Mononuclear cell (primary cell): ENCODE results near the gene ALKBH7. TPM values are rescaled to one million over a fixed set of nuclear protein-coding genes. Genes with fewer than 3 reads are reported as not detected.
"Not testable (repeated sequence)": the region's sequence is repeated elsewhere in the genome, so short reads cannot be mapped to it uniquely, and the experiment has no call there.

Experiments
- H3K27me3 ChIP-seq: 2 replicates; pipeline ENCODE4 v1.6.0; 2011; ENCODE audit warnings: low read length, control low read depth; ENCODE audit not compliant: insufficient read depth
- H3K4me1 ChIP-seq: 2 replicates; pipeline ENCODE4 v1.5.1; 2011; ENCODE audit warnings: mild to moderate bottlenecking, low read length, control low read depth; ENCODE audit not compliant: insufficient read depth
- H3K4me3 ChIP-seq: 2 replicates; pipeline ENCODE4 v1.5.1; 2011; ENCODE audit warnings: mild to moderate bottlenecking, low read length, moderate library complexity
- H3K9me3 ChIP-seq: 2 replicates; pipeline ENCODE4 v1.5.1; 2011; ENCODE audit warnings: low read depth, mild to moderate bottlenecking, control low read depth, low read length
- total RNA-seq: library from RNA; depleted of rRNA; stranded (reverse); fragments of >200 nt; gene quantifications from one replicate; pipeline ENCODE4 v1.2.3, GENCODE V29; 2012

The ALKBH7 gene
- total RNA-seq, 1 donor = 45.4 TPM

DNA sequence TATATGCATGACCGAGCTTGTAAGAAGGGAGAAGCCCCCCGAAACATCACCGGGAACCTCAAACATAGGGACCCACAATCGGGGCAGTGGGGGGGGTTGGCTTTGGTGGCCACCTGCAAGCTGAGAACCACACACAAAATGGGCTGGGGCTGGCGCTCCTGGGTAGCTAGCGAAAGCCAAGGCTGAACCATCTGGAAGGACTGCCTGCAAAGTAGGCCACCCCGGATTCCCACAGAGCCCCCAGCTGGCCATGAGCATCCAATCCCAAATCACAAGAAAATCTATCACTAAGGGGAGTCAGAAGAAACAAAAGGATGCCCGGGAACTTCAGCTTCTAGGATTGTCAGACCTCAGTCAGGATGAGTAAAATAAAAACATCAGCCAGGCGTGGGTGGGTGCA, 5.9 kb downstream of the ALKBH7 start:
- H3K4me3 ChIP-seq = no peak overlapping the region
- H3K27me3 ChIP-seq = no peaks in the 10 kb centered on the region
- H3K9me3 ChIP-seq = no peaks in the 10 kb centered on the region
- H3K4me1 ChIP-seq = peaks cover 7% of the 10 kb centered on the region

GRCh38 chr19:6379744-6380143, 7.2 kb downstream of the ALKBH7 start:
- Histone ChIP-seq H3K9me3 (no peaks in the 10 kb centered on the region), H3K4me1 (no peaks in the 10 kb centered on the region), H3K27me3 (no peaks in the 10 kb centered on the region), H3K4me3 (no peak overlapping the region)

- Histone ChIP-seq H3K27me3 (no peaks in the 10 kb centered on the region), H3K9me3 (no peaks in the 10 kb centered on the region), H3K4me3 (no peak overlapping the region), H3K4me1 (no peaks in the 10 kb centered on the region)
Observed at GRCh38 chr19:6381030-6381750, 8.6 kb downstream of the ALKBH7 start.

DNA sequence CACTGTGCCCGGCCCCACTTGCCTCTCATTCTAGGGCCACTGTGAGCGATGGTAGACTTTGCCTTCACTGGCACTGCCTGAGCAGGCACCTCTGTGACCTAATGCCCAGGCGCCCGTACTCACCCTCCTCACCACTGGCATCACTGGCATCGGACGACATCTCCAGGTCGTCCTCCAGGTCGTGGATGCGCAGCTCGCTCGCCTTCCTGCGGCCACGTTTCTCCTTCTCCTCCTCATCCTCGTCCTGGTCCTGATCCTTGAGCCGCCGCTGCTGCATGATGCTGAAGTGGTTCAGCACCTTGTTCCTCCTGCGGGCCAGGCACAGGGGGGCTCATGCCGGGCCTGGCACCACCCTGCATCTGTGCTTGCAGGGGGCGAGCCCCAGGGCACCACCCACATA, 10.6 kb downstream of the ALKBH7 start:
- no peak overlapping the region for H3K4me3 ChIP-seq

GRCh38 chr19:6384381-6384780, 11.8 kb downstream of the ALKBH7 start:
- Histone ChIP-seq H3K27me3 (no peaks in the 10 kb centered on the region), H3K4me3 (no peak overlapping the region), H3K9me3 (no peaks in the 10 kb centered on the region), H3K4me1 (no peaks in the 10 kb centered on the region)

More for the DNA sequence above, 10.6 kb downstream of the ALKBH7 start:
- Histone ChIP-seq H3K9me3 (no peaks in the 10 kb centered on the region), H3K4me1 (no peaks in the 10 kb centered on the region), H3K27me3 (no peaks in the 10 kb centered on the region)

DNA sequence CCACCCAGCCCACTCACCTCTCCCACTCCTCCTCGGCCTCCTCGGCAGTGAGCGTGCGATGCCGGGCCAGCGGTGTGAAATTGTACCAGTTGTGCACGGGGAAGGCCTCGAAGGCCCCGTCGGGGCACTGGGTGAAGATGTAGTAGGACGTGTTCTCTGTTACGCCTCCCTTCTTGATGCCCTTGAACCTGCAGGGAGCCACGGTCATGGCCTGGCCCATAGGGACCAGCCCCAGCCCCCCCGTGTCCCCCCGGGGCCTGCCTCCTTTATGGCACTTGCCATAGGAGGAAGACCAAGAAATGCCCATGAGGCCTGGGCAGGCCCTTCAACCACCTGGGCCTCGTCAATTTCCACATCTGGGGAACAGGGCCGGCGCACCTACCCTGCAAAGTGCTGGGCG, 14.8 kb downstream of the ALKBH7 start:
- Histone ChIP-seq H3K9me3 (no peaks in the 10 kb centered on the region), H3K27me3 (no peaks in the 10 kb centered on the region), H3K4me3 (no peak overlapping the region), H3K4me1 (peaks cover 9% of the 10 kb centered on the region)

DNA sequence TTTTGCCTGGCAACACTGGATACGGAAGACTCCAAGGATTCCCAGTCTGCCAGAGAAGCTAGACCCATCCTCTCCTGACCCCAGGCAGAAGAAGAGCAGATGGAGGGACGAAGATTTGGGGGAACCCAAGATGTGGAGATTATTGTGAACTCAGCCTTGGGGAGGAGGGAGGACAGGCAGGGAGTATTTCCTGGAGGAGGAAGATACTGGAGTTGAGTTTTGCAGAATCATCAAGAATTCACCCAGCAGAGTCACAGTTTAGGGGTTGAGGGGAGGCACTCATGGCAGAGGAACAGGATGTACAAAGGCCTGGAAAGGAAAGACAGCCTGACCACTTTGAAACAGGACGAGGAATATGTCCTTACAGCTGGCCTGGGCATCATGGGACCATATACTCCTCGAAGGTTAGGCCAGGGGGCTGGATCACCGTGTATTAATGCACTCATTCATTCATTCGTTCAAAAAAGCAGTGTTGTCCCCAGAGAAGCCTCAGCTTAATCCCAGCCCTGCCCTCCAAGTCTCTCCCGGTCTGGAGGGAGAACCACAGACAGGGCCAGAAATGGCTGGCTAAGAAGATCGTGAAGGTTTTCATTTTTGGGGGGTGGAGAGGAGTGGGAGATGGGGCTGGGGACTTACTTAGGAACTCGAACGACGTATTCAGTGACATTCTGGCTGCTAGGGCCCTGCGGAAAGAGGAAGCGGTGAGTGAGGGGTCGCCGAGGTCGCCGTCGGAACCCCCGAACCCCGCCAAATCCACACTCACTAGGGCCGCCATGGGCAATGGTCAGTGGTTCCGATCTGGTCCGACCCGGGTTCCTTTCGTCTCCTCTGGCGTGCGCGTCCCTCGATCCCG, 19.9 kb downstream of the ALKBH7 start:
- no peaks in the 10 kb centered on the region for H3K9me3 ChIP-seq
- peaks cover 19% of the 10 kb centered on the region for H3K4me1 ChIP-seq
- H3K27me3 ChIP-seq = no peaks in the 10 kb centered on the region
- peak overlapping the region; percentile 88 for H3K4me3 ChIP-seq

DNA sequence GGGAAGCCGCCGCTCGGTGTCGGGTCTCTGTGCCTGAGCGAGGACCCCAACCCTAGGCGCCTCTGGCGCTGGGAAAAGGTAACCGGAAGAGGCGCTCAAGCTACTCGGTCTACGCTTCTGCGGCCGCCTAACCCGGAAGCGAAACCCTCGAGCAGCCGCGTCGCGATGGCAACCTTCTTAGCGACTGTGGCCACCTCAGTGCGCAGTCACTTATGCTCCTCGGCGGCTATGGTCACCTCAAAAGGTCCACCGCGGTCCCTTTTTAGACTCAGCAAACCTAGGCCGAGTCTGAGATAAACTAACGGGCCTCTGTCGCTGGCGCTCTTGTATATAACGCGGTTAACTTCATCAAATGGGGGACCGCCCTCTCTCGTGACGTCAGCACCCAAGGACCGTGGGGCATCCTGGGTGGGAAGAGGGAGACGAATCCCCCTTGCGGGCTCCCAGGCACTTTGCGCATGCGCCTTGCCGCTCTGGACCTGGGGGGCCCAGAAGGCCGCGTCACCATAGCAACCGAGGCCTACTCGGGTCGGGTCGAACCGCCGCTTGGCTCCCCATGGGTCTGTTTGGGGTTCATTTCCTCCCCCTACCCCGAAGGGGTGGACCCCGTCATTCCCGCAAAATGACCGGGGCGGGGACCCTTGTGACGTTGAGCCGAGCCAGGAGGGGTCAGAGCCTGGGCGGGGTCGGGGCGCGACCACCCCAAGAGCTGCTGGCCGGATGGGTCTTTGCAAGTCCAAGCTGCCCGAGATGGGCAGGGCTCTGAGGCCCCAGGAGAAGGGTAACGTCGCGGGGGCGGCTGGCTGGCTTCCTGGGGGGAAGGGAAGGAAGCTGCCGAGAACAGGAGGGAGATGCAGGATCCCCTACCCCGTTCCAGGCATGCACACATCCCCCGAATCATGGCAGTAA, 20.7 kb downstream of the ALKBH7 start, which contains the start of gene GTF2F1:
Gene GTF2F1, minus strand, starts transcription at position 91 of the 909 bp plus-strand sequence. CDS start 169 bp downstream, outside the sequence.
- H3K9me3 ChIP-seq = no peaks in the 10 kb centered on the region
- H3K4me1 ChIP-seq = peaks cover 19% of the 10 kb centered on the region
- H3K27me3 ChIP-seq = no peaks in the 10 kb centered on the region
- H3K4me3 ChIP-seq = peak within 1 kb of the TSS; percentile 88

DNA sequence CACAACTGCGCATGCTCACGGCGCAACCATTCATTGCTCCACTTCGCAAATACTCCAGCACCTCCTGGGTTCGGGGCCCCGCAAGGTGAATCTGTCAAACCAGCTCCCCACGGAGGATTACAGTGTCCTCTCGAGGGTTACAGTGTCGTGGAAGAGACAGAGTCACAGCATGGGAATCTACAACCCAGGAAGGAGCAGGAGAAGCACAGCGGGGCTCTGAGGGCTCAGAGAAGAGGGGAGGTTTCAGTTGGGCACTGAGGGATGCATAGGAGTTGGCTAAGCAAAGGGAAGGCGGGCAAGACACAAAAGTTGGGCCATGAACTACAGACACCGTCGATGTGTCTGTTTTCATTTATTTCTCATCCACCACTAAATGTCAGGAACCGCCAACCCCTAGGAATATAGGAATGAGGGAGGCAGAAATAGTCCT, 21.4 kb downstream of the ALKBH7 start:
- Histone ChIP-seq H3K27me3 (no peaks in the 10 kb centered on the region), H3K9me3 (no peaks in the 10 kb centered on the region), H3K4me1 (peaks cover 19% of the 10 kb centered on the region), H3K4me3 (peak overlapping the region; percentile 88)

GRCh38 chr19:6394831-6395230, 22.2 kb downstream of the ALKBH7 start:
- Histone ChIP-seq H3K4me1 (peaks cover 19% of the 10 kb centered on the region), H3K9me3 (no peaks in the 10 kb centered on the region), H3K4me3 (no peak overlapping the region), H3K27me3 (no peaks in the 10 kb centered on the region)

DNA sequence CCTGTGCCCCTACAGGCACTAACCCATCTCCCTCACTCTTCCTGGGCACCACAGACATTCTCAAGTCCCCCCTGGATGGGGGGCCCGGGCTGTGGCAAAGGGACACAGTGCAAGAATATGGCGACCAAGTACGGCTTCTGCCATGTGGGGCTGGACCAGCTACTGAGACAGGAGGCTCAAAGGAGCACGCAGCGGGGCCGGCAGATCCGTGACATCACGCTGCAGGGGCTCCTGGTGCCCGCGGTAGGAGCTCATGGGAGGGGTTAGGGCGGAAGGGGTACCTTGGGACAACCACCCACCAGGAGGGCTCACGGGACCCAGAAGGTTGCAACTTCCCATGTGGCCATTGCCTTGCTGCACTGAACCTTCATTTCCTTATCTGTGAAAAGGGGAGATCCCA, 23.7 kb downstream of the ALKBH7 start:
- H3K4me1 ChIP-seq = peaks cover 19% of the 10 kb centered on the region
- no peak overlapping the region for H3K4me3 ChIP-seq
- H3K27me3 ChIP-seq = no peaks in the 10 kb centered on the region
- no peaks in the 10 kb centered on the region for H3K9me3 ChIP-seq

- H3K4me1 ChIP-seq, H3K4me3 ChIP-seq, H3K9me3 ChIP-seq, H3K27me3 ChIP-seq: not testable (repeated sequence)
Observed at GRCh38 chr19:6400062-6400944, 27.7 kb downstream of the ALKBH7 start.

- no peaks in the 10 kb centered on the region for H3K9me3 ChIP-seq
- H3K27me3 ChIP-seq = no peaks in the 10 kb centered on the region
- no peaks in the 10 kb centered on the region for H3K4me1 ChIP-seq
- no peak overlapping the region for H3K4me3 ChIP-seq
Observed at GRCh38 chr19:6402058-6402457, 29.5 kb downstream of the ALKBH7 start.
